Thymus (tissue), 11 donors: ENCODE data around the gene STING1. TPM values are rescaled to one million over a fixed set of nuclear protein-coding genes. Genes with fewer than 3 reads are reported as not detected.
A peak's percentile ranks its signal among the peaks of the same experiment; 100 is the strongest.

Experiments used
- DNase-seq, 9 donors: peaks; one replicate each; pipeline ENCODE4 v3.0.0-alpha.2; 2013; ENCODE audit warnings: low spot score in 9 of 9, low read depth in 6 of 9, missing footprints in 1 of 9
- H3K27ac ChIP-seq, 2 donors: one replicate each; pipeline ENCODE4 v1.5.1; 2013; ENCODE audit warnings: control low read depth in 1 of 2, low read depth in 1 of 2, low read length in 1 of 2, mild to moderate bottlenecking in 1 of 2, moderate library complexity in 1 of 2
- H3K27me3 ChIP-seq, 2 donors: one replicate each; pipeline ENCODE4 v1.5.1; 2013; ENCODE audit warnings: low read length in 1 of 2; ENCODE audit not compliant: control insufficient read depth in 2 of 2, insufficient read depth in 1 of 2
- H3K36me3 ChIP-seq, 2 donors: one replicate each; pipeline ENCODE4 v1.5.1; 2013; ENCODE audit warnings: low read length in 1 of 2, mild to moderate bottlenecking in 1 of 2, moderate library complexity in 1 of 2; ENCODE audit not compliant: control insufficient read depth in 2 of 2, insufficient read depth in 2 of 2
- H3K4me1 ChIP-seq, 2 donors: one replicate each; pipeline ENCODE4 v1.5.1; 2013; ENCODE audit warnings: low read length in 2 of 2; ENCODE audit not compliant: control insufficient read depth in 2 of 2, insufficient read depth in 2 of 2
- H3K4me3 ChIP-seq, 2 donors: one replicate each; pipeline ENCODE4 v1.5.1; 2013; ENCODE audit warnings: low read length in 2 of 2, control low read depth in 1 of 2, mild to moderate bottlenecking in 1 of 2
- H3K9me3 ChIP-seq, 2 donors: one replicate each; pipeline ENCODE4 v1.5.1; 2013; ENCODE audit warnings: low read length in 1 of 2, mild to moderate bottlenecking in 1 of 2; ENCODE audit not compliant: control insufficient read depth in 2 of 2, insufficient read depth in 1 of 2
- WGBS: extraction: QIAGEN DNeasy Blood & Tissue Kit; methylation state at CpG from one replicate; pipeline ENCODE4 v1.1.7; 2013; 5-methylcytosine and 5-hydroxymethylcytosine counted together
- polyA plus RNA-seq: library from polyadenylated mRNA; stranded (reverse); fragments of 200-250 nt; gene quantifications from one replicate; pipeline ENCODE4 v1.2.3, GENCODE V29; 2013
- total RNA-seq: library from RNA; stranded (reverse); fragments of 120-200 nt; gene quantifications from one replicate; pipeline ENCODE4 v1.2.4, GENCODE V29; 2013
- donor health status: healthy.

The STING1 gene
- total and polyA plus RNA-seq, 2 donors = 21.3 to 58.3 TPM

DNA sequence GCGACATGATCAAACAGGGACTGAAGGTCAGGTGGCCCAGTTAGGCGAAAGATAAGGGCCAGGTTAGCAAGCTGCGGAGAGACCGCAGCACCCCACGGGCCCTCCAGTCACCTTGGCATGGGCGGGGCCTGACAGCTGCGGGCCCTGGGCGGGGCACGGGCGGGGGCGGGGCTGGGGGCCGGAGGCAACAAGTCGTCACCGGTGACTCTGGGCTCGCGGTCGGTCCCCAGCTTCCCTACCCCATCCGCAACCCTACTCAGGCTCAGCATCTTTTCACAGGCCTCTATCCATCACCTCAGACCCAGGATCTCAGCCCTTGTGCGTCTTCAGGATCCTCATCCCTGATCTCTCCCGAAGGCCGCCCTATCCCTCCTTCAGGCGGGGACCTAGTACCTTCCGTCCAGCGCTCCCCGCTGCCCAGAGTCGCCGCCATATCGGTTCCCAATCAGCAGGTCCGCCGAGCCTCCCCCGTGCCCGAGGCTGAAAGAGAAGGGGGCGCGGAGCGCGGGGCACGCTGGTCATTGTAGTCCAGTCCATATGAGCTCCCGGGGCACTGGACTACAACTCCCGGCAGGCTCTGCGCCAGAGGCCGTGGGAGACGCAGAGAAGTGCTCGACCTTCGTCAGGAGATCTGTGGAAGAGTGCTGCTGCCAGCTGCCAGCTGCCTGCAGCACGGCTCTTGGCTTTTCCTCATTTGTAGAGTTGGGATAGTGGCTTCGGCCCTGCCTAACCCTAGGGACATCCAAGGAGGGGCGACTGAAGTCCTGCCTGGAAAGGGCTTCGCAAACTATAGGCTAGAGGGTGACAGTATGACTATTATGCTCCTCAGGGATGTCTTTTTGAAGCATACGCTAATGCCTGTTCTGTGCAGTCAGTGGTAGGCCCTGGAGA lies 43.3 kb downstream of the STING1 start, which contains the start of gene DNAJC18:
TSS of gene DNAJC18 (minus strand) at position 513 of the 891 bp plus-strand sequence. CDS start at position 433, 80 bp downstream.
- no peaks in the 10 kb centered on the region for H3K9me3 ChIP-seq
- WGBS = 6% methylated on average over 49 of the region's 49 CpGs
- H3K4me3 ChIP-seq = peak within 1 kb of the TSS; percentile 54 to 84
- peaks cover 14 to 26% of the 10 kb centered on the region in 2 donors for H3K4me1 ChIP-seq
- H3K27ac ChIP-seq = peak within 1 kb of the TSS; percentile 91 to 95
- peak; percentile 82 to 95 (median 89) for DNase-seq
- no peaks in the 10 kb centered on the region for H3K27me3 ChIP-seq
- no peaks in the 10 kb centered on the region for H3K36me3 ChIP-seq

DNA sequence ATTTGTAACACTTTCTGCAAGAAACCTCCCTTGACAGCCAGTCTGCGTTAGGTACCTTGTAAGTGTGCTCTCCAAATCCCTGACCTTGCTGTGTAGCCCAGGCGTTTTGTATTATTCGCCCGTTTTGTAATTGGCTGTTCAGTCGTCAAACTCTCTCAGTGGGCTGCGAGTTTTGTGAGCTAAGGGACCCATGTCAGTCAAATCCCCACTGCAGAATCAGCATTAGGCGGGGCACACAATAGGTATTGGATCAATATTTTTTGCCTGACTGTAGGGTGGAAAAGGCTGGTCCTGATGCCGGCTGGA lies 43.9 kb downstream of the STING1 start:
- H3K27me3 ChIP-seq = no peaks in the 10 kb centered on the region
- peaks cover 9 to 20% of the 10 kb centered on the region in 2 donors for H3K4me1 ChIP-seq
- peak in 1 of 9 donors; percentile 12 for DNase-seq
- H3K9me3 ChIP-seq = no peaks in the 10 kb centered on the region
- WGBS = 53% methylated on average over 8 of the region's 8 CpGs
- peak overlapping the region; percentile 54 to 84 for H3K4me3 ChIP-seq
- H3K27ac ChIP-seq = peak overlapping the region; percentile 33 to 95
- no peaks in the 10 kb centered on the region for H3K36me3 ChIP-seq

- over 99% methylated on average over 3 of the region's 3 CpGs for WGBS
- Histone ChIP-seq H3K27me3 (no peaks in the 10 kb centered on the region), H3K4me3 (no peak overlapping the region), H3K9me3 (no peaks in the 10 kb centered on the region), H3K27ac (no peak overlapping the region), H3K4me1 (peaks cover 7 to 12% of the 10 kb centered on the region in 2 donors), H3K36me3 (no peaks in the 10 kb centered on the region)
- no peak for DNase-seq
These were observed 46.9 kb downstream of the STING1 start for GRCh38 chr5:139435676-139436075.

DNA sequence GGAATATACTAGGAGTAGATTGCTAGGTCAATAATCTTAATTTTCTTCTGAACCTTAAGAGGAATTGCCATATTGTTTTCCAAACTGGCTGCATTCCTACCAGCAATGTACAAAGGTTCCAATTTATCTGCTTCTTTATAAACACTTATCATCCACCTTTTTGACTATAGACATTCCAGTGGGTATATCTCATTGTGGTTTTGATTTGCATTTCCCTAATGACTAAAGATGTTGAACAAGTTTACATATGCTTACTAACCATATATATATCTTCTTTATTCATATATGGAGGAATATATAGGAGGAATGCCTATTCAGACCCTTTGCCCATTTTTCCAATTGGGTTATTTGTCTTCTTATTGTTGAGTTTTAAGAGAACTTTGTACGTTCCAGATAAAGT lies 50.9 kb downstream of the STING1 start:
- Histone ChIP-seq H3K36me3 (peaks cover 0 to 2% of the 10 kb centered on the region in 2 donors), H3K27ac (no peak overlapping the region), H3K4me3 (no peak overlapping the region), H3K4me1 (no peaks in the 10 kb centered on the region), H3K9me3 (no peaks in the 10 kb centered on the region), H3K27me3 (no peaks in the 10 kb centered on the region)
- DNase-seq = no peak
- WGBS = 98% methylated on average over 1 of the region's 1 CpG

DNA sequence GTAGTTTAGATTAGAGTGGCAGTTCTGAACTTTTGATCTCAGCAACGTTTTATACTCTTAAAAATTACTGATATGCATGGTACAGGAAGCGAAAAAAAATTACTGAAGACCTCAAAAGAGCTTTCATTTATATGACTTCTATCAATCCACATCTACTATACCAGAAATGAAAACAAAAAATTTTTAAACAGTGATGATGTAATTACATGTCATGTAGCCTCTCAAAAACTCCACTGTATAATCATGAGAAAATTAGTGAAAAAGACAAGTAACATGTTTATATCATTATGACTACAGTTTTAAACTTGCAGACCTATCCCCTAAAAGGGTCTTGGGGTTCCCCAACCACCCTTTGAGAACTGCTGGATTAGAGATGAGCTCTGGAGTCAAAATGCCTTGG lies 52.5 kb downstream of the STING1 start:
- Histone ChIP-seq H3K27me3 (no peaks in the 10 kb centered on the region), H3K4me1 (no peaks in the 10 kb centered on the region), H3K27ac (no peak overlapping the region), H3K9me3 (no peaks in the 10 kb centered on the region), H3K4me3 (no peak overlapping the region), H3K36me3 (peaks cover 0 to 10% of the 10 kb centered on the region in 2 donors)
- DNase-seq = no peak
- 43% methylated on average over 2 of the region's 2 CpGs for WGBS

DNA sequence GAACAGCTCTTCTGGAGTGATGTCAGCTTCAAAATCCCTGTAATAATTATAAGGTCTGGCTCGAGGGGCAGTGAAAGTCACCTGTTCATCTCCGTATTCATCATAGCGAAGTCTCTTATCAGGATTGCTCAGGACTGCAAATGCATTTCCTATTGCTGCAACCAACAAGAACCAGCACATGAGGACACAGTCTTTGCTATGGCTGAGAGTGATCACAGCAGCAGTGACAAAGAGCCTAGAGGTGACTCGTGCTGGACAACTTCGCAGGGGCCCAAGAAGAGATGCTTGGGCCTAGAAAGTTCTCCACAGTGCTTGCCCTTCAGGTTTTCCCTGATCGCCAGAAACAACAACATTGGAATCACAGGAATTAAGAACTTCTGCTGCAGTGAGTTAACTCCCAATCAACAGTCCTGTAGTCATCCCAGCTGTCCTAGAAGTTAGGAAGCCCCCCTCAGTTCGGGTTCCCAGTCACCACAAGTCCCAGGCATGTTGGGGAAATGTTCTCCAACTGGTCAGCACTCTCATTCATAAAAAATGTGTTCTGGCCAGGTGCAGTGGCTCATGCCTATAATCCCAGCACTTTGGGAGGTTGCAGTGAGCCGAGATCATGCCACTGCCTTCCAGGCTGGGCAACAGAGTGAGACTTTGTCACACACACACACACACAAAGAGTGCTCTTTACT lies 56.2 kb downstream of the STING1 start:
- Histone ChIP-seq H3K27me3 (no peaks in the 10 kb centered on the region), H3K27ac (no peak overlapping the region), H3K36me3 (peaks cover 0 to 21% of the 10 kb centered on the region in 2 donors), H3K4me1 (no peaks in the 10 kb centered on the region), H3K4me3 (no peak overlapping the region), H3K9me3 (no peaks in the 10 kb centered on the region)
- WGBS = 94% methylated on average over 8 of the region's 8 CpGs
- DNase-seq = no peak

Other genes starting within 250 kb of the STING1 start
- 378 TPM for gene MATR3, start 189.0 kb downstream of the STING1 start, total RNA-seq
- gene MATR3, start 189.0 kb downstream of the STING1 start, polyA plus RNA-seq = 253 TPM
- 108 TPM for gene PAIP2, start 140.9 kb downstream of the STING1 start, total RNA-seq
- 155 TPM for gene PAIP2, start 140.9 kb downstream of the STING1 start, polyA plus RNA-seq
- 1.1 TPM for gene SLC23A1, start 99.5 kb downstream of the STING1 start, total RNA-seq
- gene SLC23A1, start 99.5 kb downstream of the STING1 start, polyA plus RNA-seq = 5.4 TPM
- gene MZB1, start 92.8 kb downstream of the STING1 start, total RNA-seq = 400 TPM
- 380 TPM for gene MZB1, start 92.8 kb downstream of the STING1 start, polyA plus RNA-seq
- gene PROB1, start 87.7 kb downstream of the STING1 start, total RNA-seq = 0.76 TPM
- 1.0 TPM for gene PROB1, start 87.7 kb downstream of the STING1 start, polyA plus RNA-seq
- gene SPATA24, start 78.7 kb downstream of the STING1 start, total RNA-seq = 5.8 TPM
- gene SPATA24, start 78.7 kb downstream of the STING1 start, polyA plus RNA-seq = 6.6 TPM
- gene DNAJC18, start 43.2 kb downstream of the STING1 start, total RNA-seq = 4.3 TPM
- gene DNAJC18, start 43.2 kb downstream of the STING1 start, polyA plus RNA-seq = 4.3 TPM
- 8.7 TPM for gene ECSCR, start 20.0 kb downstream of the STING1 start, total RNA-seq
- gene ECSCR, start 20.0 kb downstream of the STING1 start, polyA plus RNA-seq = 12.2 TPM
- gene SMIM33, start 11.8 kb downstream of the STING1 start, total RNA-seq = 0.28 TPM
- 0.05 TPM for gene SMIM33, start 11.8 kb downstream of the STING1 start, polyA plus RNA-seq
- gene UBE2D2, start 78.6 kb upstream of the STING1 start, total RNA-seq = 147 TPM
- gene UBE2D2, start 78.6 kb upstream of the STING1 start, polyA plus RNA-seq = 150 TPM
- 73.2 TPM for gene CXXC5, start 165.6 kb upstream of the STING1 start, total RNA-seq
- gene CXXC5, start 165.6 kb upstream of the STING1 start, polyA plus RNA-seq = 47.9 TPM